Stimulated activated CD8-positive, alpha-beta memory T cell treated with anti-CD3 and anti-CD28 coated beads, Interleukin-4, amount 100 ng/mL, for 24 hours (primary cell): ENCODE results near the gene NPIPB9.
A peak's percentile ranks its signal among the peaks of the same experiment; 100 is the strongest.
"Not testable (repeated sequence)": the region's sequence is repeated elsewhere in the genome, so short reads cannot be mapped to it uniquely, and the experiment has no call there.

Experiments used
- DNase-seq: peaks from one replicate; pipeline ENCODE4 v3.0.0-alpha.2; 2020; ENCODE audit warnings: low read depth

NPIPB9 gene

DNA sequence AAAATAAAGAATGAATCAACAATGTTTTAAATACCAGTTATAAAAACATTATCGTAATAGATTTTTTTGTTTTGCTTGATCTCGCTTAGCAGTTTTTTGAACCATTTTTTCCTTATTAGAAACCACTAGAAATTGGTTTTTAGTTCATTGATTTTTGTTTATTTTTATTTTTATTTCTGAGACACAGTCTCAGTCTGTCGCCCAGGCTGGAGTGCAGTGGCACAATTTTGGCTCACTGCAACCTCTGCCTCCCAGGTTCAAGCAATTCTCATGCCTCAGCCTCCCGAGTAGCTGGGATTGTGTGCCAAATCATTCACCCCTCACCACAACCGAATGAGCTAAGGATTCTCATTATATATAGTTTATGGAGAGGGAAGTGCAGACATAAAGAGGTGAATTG, at the start of gene NPIPB9:
NPIPB9 (plus strand) TSS at position 301 of the 400 bp plus-strand sequence.
- not testable (repeated sequence) for DNase-seq

DNA sequence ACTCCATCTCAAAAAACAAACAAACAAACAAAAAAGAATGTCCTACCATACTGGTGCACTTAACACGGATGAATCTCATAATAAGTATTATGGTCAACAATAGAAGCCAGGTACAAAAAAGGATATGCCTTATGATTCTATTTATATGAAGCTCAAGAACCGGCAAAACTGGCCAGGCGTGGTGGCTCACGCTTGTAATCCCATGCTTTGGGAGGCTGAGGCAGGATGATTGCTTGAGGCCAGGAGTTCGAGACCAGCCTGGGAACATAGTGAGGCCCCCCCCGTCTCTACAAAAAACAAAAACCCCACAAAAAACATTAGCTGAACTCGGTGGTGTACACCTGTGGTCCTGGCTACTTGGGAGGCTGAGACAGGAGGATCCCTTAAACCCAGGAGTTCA, 47.3 kb upstream of the NPIPB9 start:
- not testable (repeated sequence) for DNase-seq

DNA sequence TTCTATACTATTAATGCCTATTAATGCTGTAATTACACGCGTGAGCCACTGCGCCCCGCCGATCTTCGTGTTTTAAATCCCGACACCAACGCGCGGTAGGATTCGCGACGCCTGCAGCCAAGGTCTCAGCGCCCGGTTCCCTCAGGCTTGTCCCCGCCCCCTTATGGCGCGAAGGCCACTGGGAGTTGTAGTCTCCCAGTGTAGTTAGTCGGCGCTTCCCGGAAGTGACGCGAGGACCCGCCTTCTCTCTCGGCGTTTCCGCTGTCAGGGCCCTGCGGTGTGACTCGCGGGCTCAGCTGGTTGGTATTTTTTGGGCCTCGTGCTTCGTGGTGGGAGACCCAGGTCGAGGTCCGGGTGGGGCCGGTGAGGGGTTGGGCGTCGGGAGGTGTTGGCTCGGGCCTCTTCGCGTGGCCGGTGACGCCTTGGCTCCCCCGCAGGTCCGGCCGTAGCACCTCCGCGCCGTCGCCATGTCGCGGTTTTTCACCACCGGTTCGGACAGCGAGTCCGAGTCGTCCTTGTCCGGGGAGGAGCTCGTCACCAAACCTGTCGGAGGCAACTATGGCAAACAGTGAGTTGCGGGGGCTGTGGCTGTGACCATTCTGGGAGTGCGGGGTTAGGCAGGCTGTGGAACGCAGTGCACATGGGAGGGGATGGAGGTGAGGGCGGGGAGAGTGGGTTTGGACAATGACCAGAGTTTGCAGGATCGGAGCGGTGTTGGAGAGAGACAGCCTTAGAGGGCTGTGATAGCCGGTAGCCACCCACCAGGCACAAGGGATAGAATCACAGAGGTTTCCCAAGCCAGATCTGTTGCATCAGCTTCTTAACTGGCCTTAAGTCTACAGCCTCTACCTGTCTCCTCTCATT, 40.1 kb upstream of the NPIPB9 start, which contains the start of gene EIF3C:
EIF3C (plus strand) TSS at position 245 of the 864 bp plus-strand sequence; CDS start at position 468, 223 bp downstream.
- DNase-seq, result not testable (repeated sequence)

DNA sequence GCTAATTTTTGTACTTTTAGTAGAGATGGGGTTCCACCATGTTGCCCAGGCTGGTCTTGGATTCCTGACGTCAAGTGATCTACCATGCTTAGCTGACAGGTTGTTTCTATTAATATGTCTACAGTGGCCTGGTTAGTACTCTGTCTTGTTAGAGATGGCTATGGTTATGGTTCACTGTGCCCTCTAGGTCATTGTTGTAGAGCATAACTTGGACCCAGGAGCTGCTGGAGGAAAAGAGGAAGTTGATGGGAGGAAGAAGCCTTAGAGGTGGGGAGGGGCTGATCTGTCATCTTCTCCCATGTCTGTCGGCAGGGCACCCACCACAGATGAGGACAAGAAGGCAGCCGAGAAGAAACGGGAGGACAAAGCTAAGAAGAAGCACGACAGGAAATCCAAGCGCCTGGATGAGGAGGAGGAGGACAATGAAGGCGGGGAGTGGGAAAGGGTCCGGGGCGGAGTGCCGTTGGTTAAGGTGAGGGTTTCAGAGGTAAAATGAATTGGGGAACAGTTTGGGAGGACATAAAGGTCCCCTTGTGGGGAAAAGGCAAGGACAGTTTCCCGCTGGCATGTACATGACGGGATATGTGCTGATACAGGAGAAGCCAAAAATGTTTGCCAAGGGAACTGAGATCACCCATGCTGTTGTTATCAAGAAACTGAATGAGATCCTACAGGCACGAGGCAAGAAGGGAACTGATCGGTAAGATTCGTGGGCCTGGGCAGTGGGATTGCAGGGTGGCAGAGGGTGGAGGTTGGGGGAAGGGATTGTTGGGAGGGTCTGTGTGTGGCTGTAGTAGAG, 28.5 kb upstream of the NPIPB9 start:
- not testable (repeated sequence) for DNase-seq

DNA sequence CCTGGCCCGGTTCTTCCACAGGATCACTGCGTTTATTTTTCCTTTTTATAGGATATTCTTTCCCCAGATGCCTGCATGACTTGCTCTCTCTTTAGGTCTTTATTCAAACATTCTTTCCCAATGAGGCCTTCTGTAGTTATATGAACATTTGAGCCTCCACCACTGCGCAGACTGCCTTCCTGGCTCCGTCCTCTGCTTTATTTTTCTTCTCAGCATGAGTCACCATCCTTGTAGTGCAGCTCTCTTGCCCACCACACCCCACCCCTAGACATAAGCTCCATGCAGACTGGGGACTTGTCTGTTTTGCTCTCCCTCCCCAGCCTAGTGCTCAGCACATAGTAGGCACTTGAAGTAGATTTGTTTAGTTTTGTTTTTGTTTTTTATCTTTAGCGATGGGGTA, 20.3 kb upstream of the NPIPB9 start:
- not testable (repeated sequence) for DNase-seq

DNA sequence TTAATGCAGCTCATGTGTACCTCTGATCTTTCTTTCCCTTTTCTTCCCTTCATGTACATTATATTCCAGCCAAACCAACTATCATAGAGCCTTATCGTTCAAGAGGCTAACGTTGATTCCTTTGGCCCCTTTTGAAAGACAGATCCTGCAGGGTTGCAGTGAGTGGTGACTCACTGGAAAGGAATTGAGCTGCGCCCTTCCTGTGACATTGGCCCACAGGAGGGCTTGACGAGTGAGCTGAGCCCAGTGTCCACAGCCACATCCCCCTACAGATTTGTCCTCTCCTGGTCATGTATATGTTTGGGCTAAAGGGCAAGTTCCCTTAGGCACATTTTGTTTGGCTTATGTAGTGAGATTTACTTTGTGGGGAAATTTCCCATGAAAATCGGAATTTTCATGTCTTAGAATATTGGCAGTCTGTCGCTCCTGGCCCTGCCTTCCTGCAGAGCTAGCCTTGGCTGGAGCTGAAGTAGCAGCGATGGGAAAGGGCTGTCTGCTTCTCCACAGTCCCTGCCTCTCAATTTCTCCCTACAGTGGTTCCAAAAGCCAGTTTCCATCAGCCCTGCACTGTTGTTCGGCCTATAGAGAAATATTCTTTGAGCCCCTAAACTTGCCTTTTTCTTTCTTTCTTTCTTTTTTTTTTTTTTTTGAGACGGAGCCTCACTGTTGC, 19.0 kb upstream of the NPIPB9 start:
- not testable (repeated sequence) for DNase-seq

DNA sequence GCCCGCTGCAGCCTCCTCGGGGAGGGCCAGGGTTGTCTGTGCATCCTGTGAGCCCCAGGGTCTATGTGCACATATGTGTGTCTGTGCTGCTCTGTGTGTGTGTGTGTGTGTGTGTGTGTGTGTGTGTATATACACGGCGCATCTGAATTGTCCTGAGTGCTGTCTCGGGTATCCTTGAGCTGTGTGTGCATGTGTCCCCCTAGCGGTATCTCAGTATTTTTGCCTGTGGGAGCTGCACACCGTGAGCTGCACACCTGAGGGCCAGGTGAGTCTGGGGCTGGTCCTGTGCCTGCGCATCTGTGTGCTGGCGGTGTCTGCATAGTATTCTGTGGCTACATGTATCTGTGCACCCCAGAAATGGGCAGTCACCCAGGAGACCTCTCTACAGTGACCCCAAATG, 11.8 kb upstream of the NPIPB9 start:
- not testable (repeated sequence) for DNase-seq

DNA sequence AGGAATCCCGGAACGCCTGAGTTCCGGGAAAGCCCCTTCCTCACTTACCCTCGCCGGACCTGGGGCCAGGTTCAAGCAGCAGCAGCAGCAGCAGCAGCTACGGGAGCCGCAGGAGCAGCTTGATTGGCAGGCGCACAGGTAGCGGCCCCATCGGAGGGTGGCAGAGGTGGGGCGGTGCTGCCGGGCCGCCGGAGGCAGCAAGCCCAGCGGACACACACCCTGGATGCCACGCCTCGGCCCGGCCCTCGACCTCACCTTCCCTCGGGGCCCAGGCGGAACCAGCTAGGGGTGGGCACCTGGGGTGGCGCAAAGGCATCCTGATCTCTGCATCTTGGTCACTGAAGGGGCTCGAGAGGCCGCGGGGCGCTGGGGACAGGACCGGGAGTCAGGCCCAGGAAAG, 11.0 kb upstream of the NPIPB9 start:
- not testable (repeated sequence) for DNase-seq

DNA sequence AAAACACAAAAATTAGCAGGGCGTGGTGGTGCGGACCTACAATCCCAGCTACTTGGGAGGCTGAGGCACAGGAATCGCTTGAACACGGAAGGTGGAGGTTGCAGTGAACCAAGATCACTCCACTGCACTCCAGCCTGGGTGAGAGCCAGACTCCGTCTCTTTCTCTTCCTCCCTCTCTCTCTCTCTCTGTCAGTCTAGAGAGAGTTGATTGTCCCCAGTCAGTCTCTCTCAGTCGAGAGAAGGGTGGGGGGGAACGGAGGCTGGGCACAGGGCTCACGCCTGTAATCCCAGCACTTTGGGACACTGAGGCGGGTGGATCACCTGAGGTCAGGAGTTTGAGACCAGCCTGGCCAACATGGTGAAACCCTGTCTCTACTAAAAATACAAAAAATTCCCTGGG, 10.3 kb upstream of the NPIPB9 start:
- not testable (repeated sequence) for DNase-seq

DNA sequence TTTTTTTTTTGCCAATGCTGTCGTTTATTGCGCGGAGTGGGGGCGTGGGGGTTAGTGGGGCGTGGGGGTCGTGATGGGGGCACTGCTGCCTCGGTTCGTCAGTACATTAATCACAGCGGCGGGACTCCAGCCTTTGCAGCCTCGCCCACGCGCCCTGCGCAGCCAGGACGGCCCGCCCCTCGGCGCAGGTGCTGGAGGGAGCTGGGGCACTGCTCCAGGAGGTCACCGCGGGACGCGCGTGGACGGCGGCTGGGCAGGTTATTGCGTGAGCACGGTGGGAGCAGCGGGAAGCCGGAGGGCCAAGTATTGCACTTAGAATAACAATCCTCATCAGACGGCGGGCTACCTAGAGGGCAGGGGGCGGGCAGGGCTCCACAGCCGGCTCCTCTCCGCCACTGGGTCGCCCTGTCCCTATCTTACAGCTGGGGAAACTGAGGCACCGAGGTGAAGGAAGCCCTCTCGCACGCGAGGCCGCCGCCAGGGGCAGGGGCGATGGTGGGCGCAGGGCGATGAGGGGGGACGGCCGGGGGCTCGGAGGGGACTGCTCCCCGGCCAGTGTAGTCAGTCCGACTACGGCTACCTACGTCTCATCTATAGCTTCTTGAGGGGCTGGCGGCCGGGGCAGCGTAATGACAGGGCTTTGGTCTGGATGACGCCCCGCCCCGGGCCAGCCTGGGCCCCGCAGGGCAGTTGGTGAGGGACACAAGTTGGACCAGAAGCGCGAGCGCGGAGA, 4.8 kb upstream of the NPIPB9 start:
- DNase-seq, result not testable (repeated sequence)

DNA sequence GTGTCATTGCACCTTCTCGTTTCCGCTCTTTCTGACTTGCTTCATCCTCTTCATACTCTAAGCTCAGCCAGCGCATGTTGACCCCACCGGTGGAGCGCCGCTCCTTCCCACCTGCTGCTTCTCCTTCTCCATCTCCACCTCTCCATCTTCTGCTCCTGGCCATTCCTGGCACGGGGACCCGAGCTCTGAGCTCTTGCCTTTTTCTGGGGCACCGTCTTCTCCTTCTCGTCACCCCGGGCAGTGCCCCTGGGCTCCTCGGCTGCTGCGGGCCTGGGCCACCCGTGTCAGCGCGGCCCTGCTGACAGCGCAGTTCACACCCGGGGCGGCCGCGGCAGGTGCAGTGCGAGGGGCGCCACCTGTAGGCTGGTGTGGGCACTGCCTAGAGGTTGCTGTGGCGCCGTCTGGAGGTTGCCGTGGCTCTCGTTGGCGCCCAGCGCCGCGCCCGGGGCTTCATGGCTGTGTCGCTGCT, 1.6 kb upstream of the NPIPB9 start:
- DNase-seq, result not testable (repeated sequence)

DNA sequence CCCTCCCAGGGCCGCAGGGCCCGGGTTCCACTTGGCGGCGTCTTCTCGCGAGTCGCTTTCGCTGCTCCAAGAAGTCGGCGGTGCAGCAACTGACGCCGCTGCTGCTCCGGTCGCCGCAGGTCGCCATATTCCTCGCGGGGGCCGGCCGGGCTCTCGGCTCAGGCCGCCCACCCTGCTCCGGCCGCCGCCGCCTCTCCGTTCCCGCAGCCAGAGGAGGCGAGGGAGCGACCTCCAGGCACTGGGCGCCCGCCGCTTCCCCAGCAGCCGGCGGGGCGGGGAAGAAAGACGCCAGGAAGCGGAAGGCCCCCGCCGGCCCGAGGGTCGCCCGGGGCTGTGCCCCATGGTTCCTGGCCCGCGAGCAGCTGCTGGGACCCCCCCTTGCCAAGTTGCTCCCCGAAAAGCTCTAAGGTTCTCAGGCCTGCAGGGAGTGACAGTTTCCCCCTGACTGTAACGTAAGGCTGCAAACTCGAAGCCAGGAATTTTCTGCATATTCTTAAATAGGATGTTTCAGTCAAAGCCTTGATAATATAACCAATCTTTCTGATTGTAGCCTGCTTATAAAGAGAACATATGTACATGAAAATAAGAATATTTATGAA, 1.0 kb upstream of the NPIPB9 start:
- not testable (repeated sequence) for DNase-seq

DNA sequence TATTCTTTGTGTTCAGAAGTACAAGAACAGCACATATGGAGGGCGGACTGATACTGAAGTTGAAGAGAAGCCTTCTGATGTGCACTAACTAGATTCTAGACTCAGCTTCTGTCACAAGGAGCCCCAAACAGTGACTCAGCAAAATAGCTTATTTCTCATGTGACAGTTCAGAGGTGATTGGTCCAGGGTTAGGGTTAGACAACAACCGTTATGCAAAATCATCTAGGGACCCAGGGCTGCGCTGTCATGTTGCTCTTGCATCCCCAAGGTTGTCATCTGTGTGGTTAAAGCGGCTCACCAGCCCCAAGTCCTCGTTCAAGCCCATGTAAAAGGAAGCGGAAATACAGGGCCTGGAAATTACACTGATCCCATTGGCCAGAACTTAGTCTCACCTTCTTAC, 30.1 kb downstream of the NPIPB9 start:
- DNase-seq, result not testable (repeated sequence)

DNA sequence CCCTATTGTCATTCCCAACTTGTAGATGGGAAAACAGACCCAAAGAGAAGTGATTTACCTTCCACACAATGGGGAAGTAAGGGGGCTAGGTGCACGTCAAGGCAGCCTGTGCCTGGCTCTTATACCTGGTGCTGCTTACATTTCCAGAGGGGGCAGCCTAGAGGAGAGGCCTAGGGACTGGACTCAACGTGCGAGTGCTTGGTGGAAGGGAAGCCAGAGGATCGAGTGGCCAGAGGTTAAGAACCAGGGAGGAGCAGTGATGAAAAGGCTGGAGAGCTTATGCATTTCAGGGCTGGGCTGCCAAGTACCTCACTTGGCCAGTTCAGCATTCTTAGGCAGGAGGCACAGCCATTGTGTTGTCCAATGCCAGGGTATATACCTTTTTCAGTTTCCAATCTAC, 30.8 kb downstream of the NPIPB9 start:
- DNase-seq, result not testable (repeated sequence)

DNA sequence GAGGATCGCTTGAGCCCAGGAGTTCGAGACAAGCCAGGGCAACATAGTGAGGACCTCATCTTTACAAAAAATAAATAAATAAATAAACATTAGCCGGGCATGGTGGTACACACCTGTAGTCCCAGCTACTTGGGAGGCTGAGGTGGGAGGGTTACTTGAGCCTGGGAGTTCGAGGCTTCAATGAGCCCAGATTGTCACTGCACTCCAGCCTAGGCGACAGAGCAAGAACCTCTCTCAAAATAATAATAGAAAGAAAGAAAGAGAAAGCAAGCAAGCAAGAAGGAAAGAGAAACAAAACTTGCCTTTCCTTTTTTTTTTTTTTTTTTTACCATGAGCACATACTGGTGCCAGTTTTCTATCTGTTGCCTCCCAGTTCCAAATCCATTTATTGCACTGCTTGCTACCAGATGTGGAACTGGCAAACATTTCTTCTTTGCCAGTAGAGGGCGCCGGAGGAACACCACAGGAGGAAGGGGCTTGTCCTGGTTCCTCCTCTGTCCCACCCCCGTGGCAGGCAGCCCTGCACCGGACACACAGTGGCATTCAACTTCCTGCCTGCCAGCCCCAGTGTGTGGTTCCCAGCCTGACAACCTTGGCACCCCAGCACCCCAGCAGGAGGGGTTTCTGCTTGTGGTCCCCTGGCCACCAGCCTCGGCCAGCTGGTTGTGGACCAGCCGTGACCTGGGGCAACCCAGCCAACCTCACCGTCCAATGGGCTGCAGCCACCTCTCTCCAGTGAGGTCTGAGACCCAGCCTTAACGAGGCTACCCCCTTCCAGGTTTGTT, 50.8 kb downstream of the NPIPB9 start:
- peak; percentile 46 for DNase-seq

DNA sequence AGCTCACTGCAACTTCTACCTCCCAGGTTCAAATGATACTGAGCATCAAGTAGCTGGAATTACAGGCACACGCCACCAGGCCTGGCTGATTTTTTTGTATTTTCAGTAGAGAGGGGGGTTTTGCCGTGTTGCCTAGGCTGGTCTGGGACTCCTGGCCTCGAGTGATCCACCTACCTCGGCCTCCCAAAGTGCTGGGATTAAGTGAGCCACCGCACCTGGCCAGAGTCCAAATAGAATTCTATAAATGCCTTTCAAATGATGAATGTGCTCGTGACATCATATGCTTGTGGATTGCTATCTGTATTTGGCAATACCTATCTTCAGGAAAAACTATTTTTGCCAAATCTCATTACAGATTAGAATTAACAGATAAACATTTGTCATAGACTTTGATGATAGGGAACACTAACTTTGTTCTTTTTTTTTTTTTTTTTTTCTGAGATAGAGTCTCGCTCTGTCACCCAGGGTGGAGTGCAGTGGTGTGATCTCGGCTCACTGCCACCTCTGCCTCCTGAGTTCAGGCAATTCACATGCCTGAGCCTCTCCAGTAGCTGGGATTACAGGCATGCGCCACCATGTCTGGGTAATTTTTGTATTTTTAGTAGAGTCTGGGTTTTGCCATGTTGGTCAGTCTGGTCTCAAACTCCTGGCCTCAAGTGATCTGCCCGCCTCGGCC, 56.0 kb downstream of the NPIPB9 start:
- DNase-seq, result not testable (repeated sequence)

DNA sequence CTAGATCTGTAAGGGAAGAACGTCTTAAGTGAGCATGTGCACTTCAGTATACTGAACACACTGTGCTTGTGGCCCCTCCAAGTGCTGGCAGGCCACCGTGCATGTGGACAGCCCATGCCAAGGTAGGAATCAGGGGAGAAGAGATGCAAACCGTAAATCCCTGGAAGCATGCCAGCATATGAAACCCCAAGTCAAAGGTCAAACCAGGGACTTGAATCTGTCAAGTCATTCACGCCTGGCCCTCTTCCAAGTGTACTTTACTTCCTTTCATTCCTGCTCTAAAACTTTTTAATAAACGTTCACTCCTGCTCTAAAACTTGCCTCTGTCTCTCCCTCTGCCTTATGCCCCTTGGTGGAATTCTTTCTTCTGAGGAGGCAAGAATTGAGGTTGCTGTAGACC, 68.4 kb downstream of the NPIPB9 start:
- DNase-seq, result no peak

DNA sequence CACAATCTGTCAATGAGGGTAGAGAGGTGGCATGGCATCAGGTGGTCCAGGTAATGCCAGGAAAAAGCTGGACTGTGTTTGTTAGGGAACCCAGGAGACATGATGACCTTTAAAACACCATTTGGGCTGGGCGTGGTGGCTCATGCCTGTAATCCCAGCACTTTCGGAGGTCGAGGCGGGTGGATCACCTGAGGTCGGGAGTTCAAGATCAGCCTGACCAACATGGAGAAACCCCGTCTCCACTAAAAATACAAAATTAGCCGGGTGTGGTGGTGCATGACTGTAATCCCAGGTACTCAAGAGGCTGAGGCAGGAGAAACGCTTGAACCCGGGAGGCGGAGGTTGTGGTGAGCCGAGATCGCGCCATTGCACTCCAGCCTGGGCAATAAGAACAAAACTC, 69.0 kb downstream of the NPIPB9 start:
- not testable (repeated sequence) for DNase-seq

DNA sequence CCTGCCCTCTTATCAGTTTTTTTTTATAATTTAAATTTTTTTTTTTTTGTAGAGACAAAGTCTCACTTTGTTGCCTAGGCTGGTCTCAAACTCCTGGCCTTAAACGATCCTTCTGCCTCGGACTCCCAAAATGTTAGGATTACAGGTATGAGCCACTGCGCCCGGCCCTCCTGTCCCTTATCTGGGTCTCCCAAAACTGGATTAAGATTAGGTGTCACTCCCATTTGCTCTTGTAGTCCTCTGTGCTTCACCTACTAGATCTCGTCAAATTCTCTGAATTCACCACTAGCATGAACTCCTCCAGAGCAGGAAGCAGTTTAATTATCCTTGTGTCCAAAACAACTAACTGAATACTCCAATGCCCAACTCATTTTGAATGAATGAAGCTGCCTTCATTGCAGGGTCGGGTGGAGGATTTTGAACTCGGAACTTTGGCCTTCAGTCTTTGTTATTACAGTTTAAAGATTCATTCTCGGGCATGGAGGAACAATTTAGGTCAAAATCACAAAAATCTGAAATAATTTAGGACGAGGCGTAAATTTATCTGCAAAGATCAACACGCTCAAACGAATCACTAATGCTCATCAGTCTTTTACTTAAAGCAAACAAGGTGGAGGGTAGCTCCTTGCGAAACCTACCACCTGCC, 70.4 kb downstream of the NPIPB9 start:
- no peak for DNase-seq
